Mesendoderm (in vitro differentiated cells): ENCODE measurements around the gene CGB7.

Experiments
- DNase-seq: peaks from one replicate; pipeline ENCODE4 v3.0.0; 2013
- H2AK5ac ChIP-seq: 2 replicates; pipeline ENCODE4 v1.6.1; 2013; ENCODE audit warnings: low read length, inconsistent platforms
- H2BK120ac ChIP-seq: 2 replicates; pipeline ENCODE4 v1.6.1; 2013; ENCODE audit warnings: low read depth, mild to moderate bottlenecking, low read length, moderate library complexity, mixed read lengths
- H2BK15ac ChIP-seq: replicated peaks from 2 replicates; pipeline ENCODE4 v1.6.1; 2013; ENCODE audit warnings: low read depth, mild to moderate bottlenecking, moderate library complexity
- H2BK5ac ChIP-seq: 2 replicates; pipeline ENCODE4 v1.6.1; 2013; ENCODE audit warnings: low read length, inconsistent platforms
- H3K18ac ChIP-seq: 2 replicates; pipeline ENCODE4 v1.6.1; 2013; ENCODE audit warnings: mild to moderate bottlenecking, low read length, mixed read lengths
- H3K23ac ChIP-seq: one replicate; pipeline ENCODE4 v1.6.1; 2013; ENCODE audit warnings: low read length
- H3K27ac ChIP-seq: 2 replicates; pipeline ENCODE4 v1.5.1; 2013; ENCODE audit warnings: low read depth, mild to moderate bottlenecking, inconsistent platforms, low read length, moderate library complexity
- H3K27me3 ChIP-seq: 2 replicates; pipeline ENCODE4 v1.6.1; 2013; ENCODE audit warnings: low read length, control low read depth, mild to moderate bottlenecking, inconsistent platforms; ENCODE audit not compliant: insufficient read depth, poor library complexity
- H3K36me3 ChIP-seq: 2 replicates; pipeline ENCODE4 v1.6.1; 2013; ENCODE audit warnings: low read length, inconsistent platforms; ENCODE audit not compliant: control insufficient read depth, insufficient read depth
- H3K4ac ChIP-seq: one replicate; pipeline ENCODE4 v1.6.1; 2013; ENCODE audit warnings: low read depth, mild to moderate bottlenecking, low read length, moderate library complexity
- H3K4me1 ChIP-seq: 2 replicates; pipeline ENCODE4 v1.6.1; 2013; ENCODE audit warnings: low read depth, low read length, inconsistent platforms; ENCODE audit not compliant: control insufficient read depth
- H3K4me2 ChIP-seq: 2 replicates; pipeline ENCODE4 v1.6.1; 2013; ENCODE audit warnings: low read length
- H3K4me3 ChIP-seq: 2 replicates; pipeline ENCODE4 v1.5.1; 2013; ENCODE audit warnings: mild to moderate bottlenecking, low read length
- H3K56ac ChIP-seq: one replicate; pipeline ENCODE4 v1.6.1; 2013; ENCODE audit warnings: low read length
- H3K79me1 ChIP-seq: 2 replicates; pipeline ENCODE4 v1.6.1; 2013; ENCODE audit warnings: low read length, inconsistent platforms
- H3K79me2 ChIP-seq: 2 replicates; pipeline ENCODE4 v1.6.1; 2013; ENCODE audit warnings: mild to moderate bottlenecking, low read length; ENCODE audit not compliant: control insufficient read depth, insufficient read depth
- H3K9ac ChIP-seq: 2 replicates; pipeline ENCODE4 v1.6.1; 2013; ENCODE audit warnings: low read length, inconsistent platforms
- H4K5ac ChIP-seq: one replicate; pipeline ENCODE4 v1.6.1; 2013; ENCODE audit warnings: low read length
- H4K8ac ChIP-seq: one replicate; pipeline ENCODE4 v1.6.1; 2013; ENCODE audit warnings: low read depth, mild to moderate bottlenecking, control low read depth, low read length, moderate library complexity
- WGBS: extraction: QIAGEN DNeasy Blood & Tissue Kit; methylation state at CpG from one replicate; pipeline ENCODE4 v1.1.7; 2013; ENCODE audit warnings: low lambda C conversion rate, missing lambda C conversion rate; ENCODE audit not compliant: insufficient coverage; ENCODE audit errors: extremely low coverage; 5-methylcytosine and 5-hydroxymethylcytosine counted together

Gene CGB7

DNA sequence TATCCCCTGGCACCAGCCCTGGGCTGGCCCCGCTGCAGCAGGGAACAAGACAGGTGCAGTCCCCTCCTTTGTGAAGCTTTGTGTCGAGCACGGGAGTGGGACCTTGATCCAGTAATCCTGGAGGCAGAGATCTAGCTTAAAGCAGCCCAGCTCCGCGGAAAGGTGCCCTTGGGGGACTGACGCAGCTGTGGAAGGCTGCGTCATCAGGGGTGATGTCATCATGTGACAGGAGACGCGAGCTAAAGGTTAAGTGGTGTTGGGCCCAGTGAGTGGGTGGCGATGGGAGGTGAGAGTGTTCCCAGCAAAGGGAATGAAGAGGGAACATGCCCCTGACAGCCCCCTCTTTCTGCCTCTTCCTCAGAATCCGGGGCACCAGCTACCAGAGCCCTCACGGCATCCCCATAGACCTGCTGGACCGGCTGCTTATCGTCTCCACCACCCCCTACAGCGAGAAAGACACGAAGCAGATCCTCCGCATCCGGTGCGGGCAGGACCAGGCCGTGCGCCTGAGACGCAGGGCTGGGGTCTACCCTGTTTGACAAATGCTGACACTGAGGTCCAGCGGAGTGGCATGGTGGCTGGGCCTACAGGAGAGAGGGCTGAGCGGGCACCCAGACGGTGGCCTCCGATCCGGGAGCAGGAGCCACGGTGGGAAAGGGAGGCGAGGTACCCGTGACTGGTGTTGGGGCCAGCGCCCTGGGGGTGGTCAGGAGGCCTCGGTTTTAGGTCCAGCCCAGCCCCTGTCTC lies 43.3 kb downstream of the CGB7 start:
- Histone ChIP-seq H3K79me1 (no peaks in the 10 kb centered on the region), H2BK120ac (no peak overlapping the region), H3K18ac (no peak overlapping the region), H3K4me3 (no peak overlapping the region), H3K4ac (no peak overlapping the region), H3K9ac (no peak overlapping the region), H3K56ac (no peak overlapping the region), H4K8ac (no peak overlapping the region), H3K4me1 (no peaks in the 10 kb centered on the region), H4K5ac (no peak overlapping the region), H3K23ac (no peak overlapping the region), H2AK5ac (no peak overlapping the region), H3K79me2 (no peaks in the 10 kb centered on the region), H3K36me3 (peaks cover 8% of the 10 kb centered on the region), H3K4me2 (no peak overlapping the region), H2BK5ac (no peak overlapping the region), H2BK15ac (no peak overlapping the region), H3K27ac (no peak overlapping the region), H3K27me3 (no peaks in the 10 kb centered on the region)
- DNase-seq = no peak
- no CpG with 5 or more reads among the region's 32 CpGs for WGBS

DNA sequence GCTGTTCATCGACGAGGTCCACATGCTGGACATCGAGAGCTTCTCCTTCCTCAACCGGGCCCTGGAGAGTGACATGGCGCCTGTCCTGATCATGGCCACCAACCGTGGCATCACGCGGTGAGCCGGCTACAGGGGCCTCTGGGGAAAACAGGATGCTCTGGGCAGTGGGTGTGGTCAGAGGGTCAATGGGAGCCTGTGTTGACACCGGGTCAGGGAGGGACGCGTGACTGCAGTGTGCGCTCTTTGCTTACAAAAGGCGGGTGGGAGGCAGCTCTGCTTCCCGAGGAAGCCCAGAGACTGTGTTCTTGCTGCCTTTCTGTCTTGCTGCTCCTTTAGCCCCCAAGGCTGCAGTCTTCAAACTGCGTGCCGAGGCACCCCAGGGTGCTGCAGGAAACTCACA lies 46.4 kb downstream of the CGB7 start:
- no peak overlapping the region for H3K4me3 ChIP-seq
- H2BK120ac ChIP-seq = no peak overlapping the region
- H3K4me1 ChIP-seq = no peaks in the 10 kb centered on the region
- H3K9ac ChIP-seq = no peak overlapping the region
- no peak overlapping the region for H2BK15ac ChIP-seq
- no peak overlapping the region for H3K4me2 ChIP-seq
- H3K36me3 ChIP-seq = peaks cover 13% of the 10 kb centered on the region
- H3K4ac ChIP-seq = no peak overlapping the region
- no peaks in the 10 kb centered on the region for H3K27me3 ChIP-seq
- no peak overlapping the region for H3K27ac ChIP-seq
- no peak overlapping the region for H2AK5ac ChIP-seq
- H3K18ac ChIP-seq = no peak overlapping the region
- DNase-seq = no peak
- H3K79me1 ChIP-seq = no peaks in the 10 kb centered on the region
- H3K79me2 ChIP-seq = no peaks in the 10 kb centered on the region
- H3K56ac ChIP-seq = no peak overlapping the region
- no peak overlapping the region for H4K5ac ChIP-seq
- H3K23ac ChIP-seq = no peak overlapping the region
- no CpG with 5 or more reads among the region's 17 CpGs for WGBS
- no peak overlapping the region for H2BK5ac ChIP-seq
- H4K8ac ChIP-seq = no peak overlapping the region

GRCh38 chr19:49010453-49010852 lies 47.1 kb downstream of the CGB7 start:
- Histone ChIP-seq H3K56ac (no peak overlapping the region), H3K4me3 (no peak overlapping the region), H3K18ac (no peak overlapping the region), H3K4me2 (no peak overlapping the region), H2BK5ac (no peak overlapping the region), H3K79me1 (no peaks in the 10 kb centered on the region), H3K4ac (no peak overlapping the region), H4K8ac (no peak overlapping the region), H3K23ac (no peak overlapping the region), H2BK120ac (no peak overlapping the region), H3K9ac (no peak overlapping the region), H3K27ac (no peak overlapping the region), H2AK5ac (no peak overlapping the region), H4K5ac (no peak overlapping the region), H3K36me3 (peaks cover 13% of the 10 kb centered on the region), H2BK15ac (no peak overlapping the region), H3K79me2 (no peaks in the 10 kb centered on the region), H3K27me3 (no peaks in the 10 kb centered on the region), H3K4me1 (no peaks in the 10 kb centered on the region)
- no CpG with 5 or more reads among the region's 18 CpGs for WGBS
- DNase-seq = no peak

DNA sequence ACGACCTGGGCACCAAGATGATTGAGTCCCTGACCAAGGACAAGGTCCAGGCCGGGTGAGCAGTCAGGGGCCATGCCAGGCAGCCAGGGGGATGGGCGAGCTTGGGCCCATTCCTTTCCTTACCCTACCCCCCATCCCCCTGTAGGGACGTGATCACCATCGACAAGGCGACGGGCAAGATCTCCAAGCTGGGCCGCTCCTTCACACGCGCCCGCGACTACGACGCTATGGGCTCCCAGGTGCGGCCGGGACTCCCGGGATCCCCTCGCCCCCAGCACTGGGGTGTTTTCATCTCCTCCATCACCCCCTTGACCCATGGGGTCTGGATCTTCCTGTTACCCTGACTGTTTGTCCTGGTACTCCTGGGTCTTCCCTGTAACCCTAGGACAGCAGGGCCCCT lies 47.7 kb downstream of the CGB7 start:
- Histone ChIP-seq H2BK15ac (no peak overlapping the region), H3K4me2 (no peak overlapping the region), H3K23ac (no peak overlapping the region), H2BK120ac (no peak overlapping the region), H3K56ac (no peak overlapping the region), H3K9ac (no peak overlapping the region), H3K4me3 (no peak overlapping the region), H3K36me3 (peaks cover 19% of the 10 kb centered on the region), H3K27ac (no peak overlapping the region), H3K18ac (no peak overlapping the region), H4K5ac (no peak overlapping the region), H4K8ac (no peak overlapping the region), H3K4me1 (no peaks in the 10 kb centered on the region), H3K4ac (no peak overlapping the region), H3K27me3 (no peaks in the 10 kb centered on the region), H3K79me1 (no peaks in the 10 kb centered on the region), H2BK5ac (no peak overlapping the region), H2AK5ac (no peak overlapping the region), H3K79me2 (no peaks in the 10 kb centered on the region)
- no CpG with 5 or more reads among the region's 18 CpGs for WGBS
- no peak for DNase-seq

GRCh38 chr19:49006905-49007304 lies 50.6 kb downstream of the CGB7 start:
- no peak overlapping the region for H3K18ac ChIP-seq
- no peak overlapping the region for H2BK120ac ChIP-seq
- no peak overlapping the region for H2BK5ac ChIP-seq
- no peak overlapping the region for H3K4me2 ChIP-seq
- H3K27ac ChIP-seq = no peak overlapping the region
- H2AK5ac ChIP-seq = no peak overlapping the region
- H3K79me1 ChIP-seq = no peaks in the 10 kb centered on the region
- no peak overlapping the region for H4K8ac ChIP-seq
- H3K4me3 ChIP-seq = no peak overlapping the region
- H4K5ac ChIP-seq = no peak overlapping the region
- no peak overlapping the region for H3K4ac ChIP-seq
- no peak overlapping the region for H3K23ac ChIP-seq
- DNase-seq = no peak
- WGBS = no CpG with 5 or more reads among the region's 22 CpGs
- H2BK15ac ChIP-seq = no peak overlapping the region
- H3K36me3 ChIP-seq = peaks cover 22% of the 10 kb centered on the region
- no peaks in the 10 kb centered on the region for H3K79me2 ChIP-seq
- no peaks in the 10 kb centered on the region for H3K4me1 ChIP-seq
- no peak overlapping the region for H3K56ac ChIP-seq
- H3K27me3 ChIP-seq = no peaks in the 10 kb centered on the region
- H3K9ac ChIP-seq = no peak overlapping the region
